ENCODE results near the gene BCLAF3. TPM values are rescaled to one million over a fixed set of nuclear protein-coding genes. Genes with fewer than 3 reads are reported as not detected.

The BCLAF3 gene
- total RNA-seq, 1 experiment from 2014 or later = 8.1 TPM

- TF ChIP-seq ZBTB43 (CRISPR knock-in tag; IDR thresholded peaks at IDR 0.05) = no peak
- TF ChIP-seq AFF4 (CRISPR knock-in tag; IDR thresholded peaks at IDR 0.05; ENCODE audit: borderline replicate concordance) = no peak
- TF ChIP-seq TCF7 (CRISPR knock-in tag; IDR thresholded peaks at IDR 0.05; ENCODE audit: low read depth) = no peak
- TF ChIP-seq ZNF671 (CRISPR knock-in tag; IDR thresholded peaks at IDR 0.05) = no peak
- TF ChIP-seq MLX (CRISPR knock-in tag; IDR thresholded peaks at IDR 0.05) = no peak
- no peak for TF ChIP-seq KAT7 (CRISPR knock-in tag; IDR thresholded peaks at IDR 0.05; ENCODE audit: borderline replicate concordance)
Observed at GRCh38 chrX:19949340-19949739, 41.5 kb downstream of the BCLAF3 start (continued).

GRCh38 chrX:19947612-19948011 lies 43.2 kb downstream of the BCLAF3 start:
- no peak for ATAC-seq

More at GRCh38 chrX:19947612-19948011, 43.2 kb downstream of the BCLAF3 start:
- Mint-ChIP-seq H3K4me1 (peaks cover 9% of the 10 kb centered on the region), H3K27ac (no peak overlapping the region), H3K27me3 (ENCODE audit: low read depth) (no peaks in the 10 kb centered on the region), H3K9me3 (peaks cover 5% of the 10 kb centered on the region; the same call in 1 of the 2 replicates), H3K36me3 (peaks cover 14% of the 10 kb centered on the region), H3K4me3 (no peak overlapping the region)
- ChIA-PET CTCF (no interaction called here), POLR2A (no interaction called here)
- TF ChIP-seq FOXP4 (CRISPR knock-in tag; IDR thresholded peaks at IDR 0.05) (no peak), HMGXB4 (CRISPR knock-in tag; IDR thresholded peaks at IDR 0.05) (no peak), NR2C2 (CRISPR knock-in tag; IDR thresholded peaks at IDR 0.05) (no peak), NFYB (CRISPR knock-in tag; conservative IDR thresholded peaks at IDR 0.05; ENCODE audit: low read depth) (no peak), SMAD4 (CRISPR knock-in tag; IDR thresholded peaks at IDR 0.05) (no peak), ATF3 (CRISPR knock-in tag; conservative IDR thresholded peaks at IDR 0.05) (no peak), USF1 (CRISPR knock-in tag; IDR thresholded peaks at IDR 0.05) (no peak)
- no peak for DNase-seq (ENCODE audit: low spot score)

Small RNA genes within 50 kb of the gene (microRNA-seq; reads per million reads assigned to microRNA genes)
- not detected for gene MIR23C (ENCODE audit: borderline number of aligned reads)

Other genes with a start within 250 kb of the BCLAF3 start
- gene SH3KBP1, start 103.5 kb downstream of the BCLAF3 start, total RNA-seq (2021) = 15.9 to 18.6 TPM (median 18.3 TPM) in 3 replicates
- gene MAP7D2, start 125.8 kb upstream of the BCLAF3 start, total RNA-seq (2021) = 0.57 to 0.80 TPM (median 0.73 TPM) in 3 replicates
- 128 to 159 TPM (median 131 TPM) in 3 replicates for gene EIF1AX, start 150.8 kb upstream of the BCLAF3 start, total RNA-seq (2021)

Data from WTC11 (cell line).